Islet precursor cell (in vitro differentiated cells): ENCODE measurements around the gene MUC4.

Experiments used
- DNase-seq: peaks from one replicate; pipeline ENCODE4 v3.0.0-alpha.2; 2018

MUC4 gene

DNA sequence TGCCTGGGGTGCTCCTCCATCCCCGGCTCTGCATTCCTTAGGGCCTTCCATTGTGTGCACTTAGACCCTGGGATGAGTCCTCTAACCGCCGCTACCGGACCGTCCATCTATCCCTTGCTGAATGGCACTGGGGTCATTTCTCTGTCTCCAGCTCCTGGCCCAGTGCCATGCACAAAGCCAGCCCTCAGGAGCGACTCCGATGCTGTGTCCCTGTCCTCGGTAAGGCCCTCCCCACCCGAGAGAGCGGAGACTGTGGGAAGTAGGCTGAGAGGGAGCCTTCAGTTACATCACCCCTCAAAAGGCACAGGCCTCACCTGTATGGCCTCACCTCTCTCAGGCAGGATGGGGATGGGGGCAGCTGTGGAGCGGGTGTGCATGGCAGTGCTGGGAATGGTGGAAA, 33.8 kb downstream of the MUC4 start:
- DNase-seq = no peak

DNA sequence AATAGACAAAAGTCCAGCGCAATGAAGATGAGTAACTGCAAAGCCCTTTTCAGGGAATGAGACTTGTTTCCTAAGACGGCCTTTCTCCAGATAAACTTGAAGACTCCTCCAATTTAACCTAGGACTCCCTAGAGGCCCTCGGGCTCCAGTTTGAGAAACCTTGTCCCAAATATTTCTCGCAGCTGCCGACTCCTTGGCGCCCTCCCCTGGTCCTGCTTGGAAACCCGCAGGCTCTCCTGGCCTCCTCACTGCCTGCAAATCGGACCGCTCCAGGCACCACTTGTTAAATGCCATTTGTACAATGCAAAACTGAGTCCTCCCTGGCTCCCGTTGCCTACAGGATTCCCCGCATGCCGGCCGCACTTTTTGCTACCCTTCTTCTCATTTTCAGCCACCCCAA, 36.8 kb downstream of the MUC4 start:
- peak; percentile 78 for DNase-seq

DNA sequence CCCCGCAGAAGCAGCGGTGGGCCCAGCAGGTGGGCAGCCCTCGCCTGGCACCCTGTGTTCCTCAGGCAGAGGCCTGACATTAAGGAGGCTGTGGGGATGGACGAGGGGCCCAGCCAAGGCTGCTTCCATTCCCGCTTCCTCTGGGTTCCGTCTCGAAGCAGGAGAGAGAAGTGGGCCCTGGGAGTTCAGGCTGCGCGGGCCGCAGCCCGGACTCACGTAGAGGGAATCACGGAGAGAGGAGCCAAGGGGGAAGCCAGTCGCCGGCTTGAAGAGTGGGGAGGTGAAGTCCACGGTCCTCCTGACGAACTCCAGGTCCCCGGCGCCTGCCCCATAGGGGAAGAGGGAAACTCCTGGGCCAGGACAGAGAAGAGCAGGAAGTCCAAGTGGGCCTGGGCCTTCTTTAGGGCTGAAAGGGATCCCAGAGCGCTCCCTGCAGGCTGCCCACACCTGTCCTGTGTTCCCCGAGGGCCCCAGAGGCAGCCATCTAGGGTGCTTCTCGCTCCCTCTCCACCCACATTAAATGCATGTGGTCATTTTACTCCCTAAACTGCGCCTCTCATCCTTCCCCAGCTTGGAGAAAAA, 37.7 kb downstream of the MUC4 start:
- peak; percentile 31 for DNase-seq

GRCh38 chr3:195771646-195772300, 40.0 kb downstream of the MUC4 start:
- peak; percentile 34 for DNase-seq

DNA sequence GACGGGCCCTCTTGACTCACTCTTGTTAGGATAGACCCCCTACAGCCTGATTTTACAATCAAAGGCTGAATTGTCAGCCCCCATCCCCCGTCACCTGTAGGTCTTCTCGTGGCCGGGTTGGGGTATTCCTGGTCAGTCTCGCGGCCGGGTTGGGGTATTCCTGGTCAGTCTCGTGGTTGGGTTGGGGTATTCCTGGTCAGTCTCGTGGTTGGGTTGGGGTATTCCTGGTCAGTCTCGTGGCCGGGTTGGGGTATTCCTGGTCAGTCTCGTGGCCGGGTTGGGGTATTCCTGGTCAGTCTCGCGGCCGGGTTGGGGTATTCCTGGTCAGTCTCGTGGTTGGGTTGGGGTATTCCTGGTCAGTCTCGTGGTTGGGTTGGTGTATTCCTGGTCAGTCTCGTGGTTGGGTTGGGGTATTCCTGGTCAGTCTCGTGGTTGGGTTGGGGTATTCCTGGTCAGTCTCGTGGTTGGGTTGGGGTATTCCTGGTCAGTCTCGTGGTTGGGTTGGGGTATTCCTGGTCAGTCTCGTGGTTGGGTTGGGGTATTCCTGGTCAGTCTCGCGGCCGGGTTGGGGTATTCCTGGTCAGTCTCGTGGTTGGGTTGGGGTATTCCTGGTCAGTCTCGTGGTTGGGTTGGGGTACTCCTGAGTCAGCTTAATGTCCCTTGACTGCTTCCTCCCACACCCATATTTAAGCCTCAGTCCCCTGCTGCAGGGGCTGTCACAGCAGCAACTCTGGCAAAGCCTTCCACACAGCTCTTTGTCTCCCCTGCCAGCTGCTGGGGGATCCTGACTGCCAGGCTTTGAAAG, 40.7 kb downstream of the MUC4 start:
- DNase-seq = peak; percentile 41

DNA sequence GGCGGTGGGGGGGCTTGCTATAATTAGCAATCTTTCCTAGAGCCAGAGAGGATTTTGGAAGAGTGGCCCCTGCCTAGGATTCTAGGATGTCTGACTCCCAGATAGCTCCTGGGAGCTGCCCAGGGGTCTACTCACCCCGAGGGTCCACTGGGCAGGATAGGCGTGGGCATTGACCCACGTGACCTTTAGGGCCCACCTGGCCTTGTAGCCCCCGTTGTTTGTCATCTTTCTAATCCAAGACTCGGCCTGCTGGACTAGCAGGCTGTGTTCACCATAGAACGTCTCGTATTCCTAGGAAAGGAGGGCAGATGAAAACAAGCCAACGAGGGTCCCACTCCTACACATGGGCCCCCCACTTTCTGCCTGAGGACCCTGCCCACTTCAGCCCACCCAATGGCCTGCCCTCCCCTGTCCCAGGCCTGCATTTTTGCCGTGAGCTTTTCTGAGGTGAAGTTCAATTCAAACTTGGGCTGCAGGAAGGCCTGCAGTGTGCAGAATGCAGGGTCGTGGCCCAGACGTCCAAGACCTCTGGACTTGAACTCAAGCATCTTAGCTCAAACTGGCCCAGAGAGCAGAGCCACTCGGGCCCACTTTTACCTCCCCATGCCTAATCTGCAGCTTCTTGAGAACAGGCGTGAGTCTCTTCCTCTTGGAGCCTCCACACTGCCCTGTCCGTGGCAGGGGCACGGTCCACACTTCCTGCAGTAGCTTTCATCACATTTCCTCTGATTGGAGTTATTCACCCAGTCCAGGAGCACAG, 41.5 kb downstream of the MUC4 start:
- DNase-seq = peak; percentile 44

DNA sequence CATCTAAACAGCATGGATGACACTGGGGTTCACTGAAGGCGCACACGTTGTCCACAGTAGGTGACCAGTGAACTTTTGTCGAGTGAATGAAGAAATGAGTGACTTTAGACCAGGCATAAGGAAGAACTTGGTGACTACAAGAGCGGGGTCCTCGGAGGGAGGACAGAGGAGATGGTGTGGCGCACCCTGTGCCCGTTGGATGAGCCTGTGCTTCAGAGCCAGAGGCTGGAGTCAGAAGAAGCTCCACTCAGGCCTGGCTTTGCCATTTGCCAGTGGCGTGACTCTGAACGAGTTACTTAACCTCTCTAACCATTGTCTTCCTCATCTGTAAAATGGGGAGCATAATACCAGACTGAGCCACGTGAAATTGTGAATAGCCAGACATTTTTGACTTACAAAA, 42.2 kb downstream of the MUC4 start:
- peak; percentile 32 for DNase-seq

GRCh38 chr3:195768831-195769303, 42.9 kb downstream of the MUC4 start:
- peak; percentile 41 for DNase-seq

DNA sequence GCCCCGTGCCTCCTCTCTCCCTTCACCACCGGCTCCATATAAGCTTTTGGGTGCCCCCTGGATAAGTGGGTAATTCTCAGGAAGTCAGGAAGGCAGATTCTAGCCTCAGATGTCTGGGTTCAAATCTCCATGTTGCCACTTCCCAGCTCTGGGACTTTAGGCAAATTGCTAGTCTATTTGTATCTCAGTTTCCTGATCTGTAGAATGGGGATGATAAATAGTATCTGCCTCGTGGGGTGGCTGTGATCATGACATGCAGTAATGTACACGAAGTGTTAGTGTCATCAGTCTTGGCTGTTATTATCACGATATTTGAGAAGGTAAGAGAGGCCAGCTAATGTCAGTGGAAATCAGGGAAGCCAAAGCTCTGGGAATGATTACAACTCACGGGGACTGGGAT, 43.3 kb downstream of the MUC4 start:
- no peak for DNase-seq

GRCh38 chr3:195767792-195768191, 43.9 kb downstream of the MUC4 start:
- DNase-seq = peak; percentile 37

- no peak for DNase-seq
These were observed 45.1 kb downstream of the MUC4 start for GRCh38 chr3:195766671-195767070.

- no peak for DNase-seq
These were observed 46.6 kb downstream of the MUC4 start for GRCh38 chr3:195764961-195765706.

DNA sequence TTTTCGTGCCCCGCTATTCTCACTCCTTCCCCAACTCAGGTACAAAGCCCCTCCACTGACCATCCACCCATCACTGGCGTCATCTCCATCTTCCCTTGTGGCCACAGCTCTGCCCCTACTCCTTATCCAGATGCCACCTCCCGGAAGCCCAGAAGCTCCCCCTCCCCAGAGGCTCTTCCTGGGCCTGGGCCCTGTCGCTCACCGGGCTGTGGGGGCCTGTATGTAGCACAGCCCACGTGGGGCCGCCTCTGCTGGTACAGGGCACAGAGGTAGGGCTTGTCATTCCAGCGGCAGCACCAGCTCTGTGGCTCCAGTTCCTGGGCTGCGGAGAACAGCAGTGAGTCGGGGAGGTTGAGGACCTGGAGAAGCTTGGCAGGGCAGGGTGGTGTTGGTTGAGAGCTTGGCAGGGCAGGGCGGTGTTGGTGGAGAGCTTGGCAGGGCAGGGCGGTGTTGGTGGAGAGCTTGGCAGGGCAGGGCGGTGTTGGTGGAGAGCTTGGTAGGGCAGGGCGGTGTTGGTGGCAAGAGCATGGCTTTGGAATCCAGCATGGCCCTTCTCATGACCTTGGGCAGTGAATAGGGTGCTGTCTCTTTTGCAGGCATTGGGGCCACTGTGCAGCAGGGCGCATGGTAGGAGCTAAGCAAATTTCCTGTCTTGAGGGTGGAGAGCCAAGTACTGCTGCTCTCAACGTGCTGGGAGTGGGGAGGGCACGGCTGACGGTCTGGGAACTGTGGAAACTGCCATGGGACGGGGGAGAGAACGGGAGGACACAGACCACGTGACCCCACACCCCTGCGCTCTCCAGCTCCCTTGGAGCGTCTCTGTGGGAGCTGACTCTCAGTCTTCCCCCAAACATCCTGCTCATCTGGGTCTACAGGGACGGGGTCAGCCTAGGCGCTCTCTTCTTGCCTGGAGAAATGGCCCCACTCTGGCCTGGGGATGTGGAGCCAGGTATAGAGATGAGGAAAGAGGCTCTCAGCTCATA, 47.6 kb downstream of the MUC4 start:
- no peak for DNase-seq

DNA sequence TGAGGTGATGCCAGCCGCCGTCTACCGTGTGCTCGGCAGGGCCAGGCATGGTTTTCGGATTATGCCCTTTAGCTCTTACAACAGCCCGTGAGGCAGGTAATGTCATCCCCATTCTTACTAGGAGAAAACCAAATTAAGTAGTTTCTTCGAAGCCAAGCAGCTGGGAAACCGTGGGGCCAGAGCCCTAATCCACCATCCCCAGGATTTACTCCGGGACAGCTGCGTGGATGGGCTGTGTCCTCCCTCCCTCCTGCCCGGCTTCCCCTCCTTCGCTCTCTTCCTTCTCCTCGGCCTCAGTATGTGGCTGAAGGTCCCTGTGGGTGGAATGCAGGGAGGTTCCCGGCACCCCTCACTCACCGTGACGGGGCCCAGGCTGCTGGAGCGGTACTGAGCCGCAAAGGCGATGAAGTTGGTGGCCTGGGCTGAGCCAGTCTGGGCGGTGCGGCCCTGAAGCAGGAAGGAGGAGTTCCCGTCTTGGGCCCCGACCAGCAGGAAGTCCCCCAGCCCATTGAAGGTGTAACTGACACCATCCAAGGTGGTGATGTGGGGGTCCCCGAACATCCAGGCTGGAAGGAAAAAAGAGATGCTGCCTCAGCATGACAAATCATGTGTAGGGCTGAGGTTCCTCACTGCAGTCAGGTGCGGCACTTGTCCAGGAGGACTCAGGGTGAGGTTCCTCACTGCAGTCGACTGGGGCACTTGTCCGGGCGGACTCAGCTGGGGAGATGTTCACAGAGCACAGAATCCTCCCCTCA, 48.5 kb downstream of the MUC4 start:
- no peak for DNase-seq

DNA sequence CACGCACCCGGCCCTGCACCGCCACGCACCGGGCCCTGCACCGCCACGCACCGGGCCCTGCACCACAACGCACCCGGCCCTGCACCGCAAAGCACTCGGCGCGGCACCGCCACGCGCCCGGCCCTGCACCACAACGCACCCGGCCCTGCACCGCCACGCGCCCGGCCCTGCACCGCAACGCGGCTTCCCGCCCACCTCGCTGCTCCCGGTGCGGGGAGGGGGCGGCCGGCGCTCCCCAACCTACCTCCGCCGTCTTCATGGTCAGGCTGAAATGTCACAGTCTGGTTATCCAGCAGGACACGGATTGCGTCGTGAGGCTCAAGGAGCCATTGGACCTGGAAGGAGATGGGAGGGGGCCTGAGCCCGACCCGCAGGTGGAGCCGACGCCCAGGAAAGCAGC, 49.1 kb downstream of the MUC4 start:
- no peak for DNase-seq

GRCh38 chr3:195762249-195762585, 49.5 kb downstream of the MUC4 start:
- DNase-seq = no peak

DNA sequence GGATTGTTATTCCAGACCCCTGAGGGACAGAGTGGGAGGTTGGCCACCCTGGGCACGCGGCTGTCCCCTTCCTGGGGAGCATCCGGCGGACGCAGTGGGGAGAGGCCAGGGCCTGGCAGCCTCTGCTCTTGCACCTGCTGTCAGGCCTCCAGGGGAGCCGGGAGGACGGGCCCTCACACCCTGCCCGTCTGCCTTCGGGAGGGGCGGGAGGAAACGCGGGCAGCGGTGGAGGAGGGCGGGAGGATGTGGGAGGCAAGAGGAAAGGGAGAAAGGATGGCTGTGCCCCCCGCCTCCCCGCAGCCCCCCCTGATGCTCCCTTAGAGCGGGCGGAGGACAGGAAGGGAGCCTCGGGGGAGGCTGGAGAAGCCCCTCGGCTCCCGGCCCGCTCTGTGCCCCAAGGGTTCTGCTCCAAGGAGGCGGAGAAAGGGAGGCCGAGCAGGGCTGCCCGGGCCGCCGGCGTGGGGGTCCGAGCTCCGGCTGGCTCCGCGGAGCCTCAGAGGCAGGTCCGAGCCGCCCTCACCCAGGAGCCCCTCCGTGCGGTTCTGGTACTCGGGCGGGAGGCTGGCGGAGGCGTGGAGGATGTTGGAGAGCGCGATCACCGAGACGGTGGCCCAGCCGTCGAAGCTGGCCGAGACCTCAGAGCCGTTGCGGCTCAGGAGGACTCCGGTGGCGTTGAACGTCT, 50.0 kb downstream of the MUC4 start:
- no peak for DNase-seq

DNA sequence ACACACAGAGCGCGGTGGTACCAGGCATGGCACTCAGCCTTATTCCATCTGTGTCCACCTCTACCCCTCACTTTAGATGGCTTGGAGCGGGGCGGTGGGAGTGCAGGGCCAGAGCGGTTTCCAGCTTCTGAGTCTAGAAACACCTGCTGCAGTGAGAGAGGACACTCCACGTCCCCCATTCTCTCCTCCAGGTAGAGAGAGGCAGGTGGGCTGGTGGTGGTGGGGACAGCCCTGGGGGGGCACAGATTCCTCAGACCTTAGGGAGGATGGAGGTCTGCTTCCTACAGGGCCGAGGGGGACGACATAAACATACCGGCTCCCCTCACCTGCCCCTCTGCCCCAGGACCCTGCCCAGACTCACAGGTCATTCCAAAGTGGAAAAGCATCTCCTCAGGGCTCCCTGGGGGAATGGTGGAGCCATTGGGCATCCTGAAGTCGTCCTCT, 50.6 kb downstream of the MUC4 start:
- no peak for DNase-seq

DNA sequence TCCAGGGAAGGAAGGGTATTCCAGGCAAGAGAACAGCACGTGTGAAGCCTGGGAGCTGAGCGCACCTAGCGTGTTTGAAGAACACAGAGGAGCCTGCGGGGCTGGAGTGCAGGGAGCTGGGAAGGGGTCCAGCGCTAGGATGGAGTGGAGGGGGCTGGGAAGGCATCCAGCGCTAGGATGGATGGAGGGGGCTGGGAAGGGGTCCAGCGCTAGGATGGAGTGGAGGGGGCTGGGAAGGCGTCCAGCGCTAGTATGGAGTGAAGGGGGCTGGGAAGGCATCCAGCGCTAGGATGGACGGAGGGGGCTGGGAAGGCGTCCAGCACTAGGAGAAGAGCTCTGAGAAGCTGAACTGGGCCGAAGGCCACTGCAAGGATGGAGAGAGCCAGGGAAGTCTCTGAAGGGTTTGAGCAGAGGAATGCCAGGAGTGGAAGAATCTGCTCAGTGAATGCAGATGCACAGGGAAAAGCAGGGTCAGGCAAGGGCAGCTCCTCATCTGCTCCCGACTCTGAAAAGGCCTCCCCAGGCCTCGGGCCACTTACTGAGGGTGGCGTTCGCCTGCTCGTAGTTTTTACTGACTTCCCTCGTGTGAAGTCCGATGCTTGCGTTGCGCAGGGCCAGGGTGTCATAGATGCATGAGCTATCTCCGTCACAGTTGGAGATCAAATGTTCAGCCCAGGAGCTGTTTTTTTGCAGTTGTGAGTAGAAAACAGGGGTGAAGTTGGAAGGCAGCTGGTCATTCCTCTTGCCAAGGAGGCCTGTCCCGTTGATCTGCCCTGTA, 51.2 kb downstream of the MUC4 start:
- no peak for DNase-seq
